ENCODE results near the gene AKAP14.
"Not testable (repeated sequence)": the region's sequence is repeated elsewhere in the genome, so short reads cannot be mapped to it uniquely, and the experiment has no call there.

Gene AKAP14

GRCh38 chrX:119895843-119896326 is at the start of gene AKAP14:
TSS of gene AKAP14 (plus strand) at chrX:119895893. CDS start at chrX:119903224, 7,331 bp downstream.
- DNase-seq: peak; percentile 7

DNA sequence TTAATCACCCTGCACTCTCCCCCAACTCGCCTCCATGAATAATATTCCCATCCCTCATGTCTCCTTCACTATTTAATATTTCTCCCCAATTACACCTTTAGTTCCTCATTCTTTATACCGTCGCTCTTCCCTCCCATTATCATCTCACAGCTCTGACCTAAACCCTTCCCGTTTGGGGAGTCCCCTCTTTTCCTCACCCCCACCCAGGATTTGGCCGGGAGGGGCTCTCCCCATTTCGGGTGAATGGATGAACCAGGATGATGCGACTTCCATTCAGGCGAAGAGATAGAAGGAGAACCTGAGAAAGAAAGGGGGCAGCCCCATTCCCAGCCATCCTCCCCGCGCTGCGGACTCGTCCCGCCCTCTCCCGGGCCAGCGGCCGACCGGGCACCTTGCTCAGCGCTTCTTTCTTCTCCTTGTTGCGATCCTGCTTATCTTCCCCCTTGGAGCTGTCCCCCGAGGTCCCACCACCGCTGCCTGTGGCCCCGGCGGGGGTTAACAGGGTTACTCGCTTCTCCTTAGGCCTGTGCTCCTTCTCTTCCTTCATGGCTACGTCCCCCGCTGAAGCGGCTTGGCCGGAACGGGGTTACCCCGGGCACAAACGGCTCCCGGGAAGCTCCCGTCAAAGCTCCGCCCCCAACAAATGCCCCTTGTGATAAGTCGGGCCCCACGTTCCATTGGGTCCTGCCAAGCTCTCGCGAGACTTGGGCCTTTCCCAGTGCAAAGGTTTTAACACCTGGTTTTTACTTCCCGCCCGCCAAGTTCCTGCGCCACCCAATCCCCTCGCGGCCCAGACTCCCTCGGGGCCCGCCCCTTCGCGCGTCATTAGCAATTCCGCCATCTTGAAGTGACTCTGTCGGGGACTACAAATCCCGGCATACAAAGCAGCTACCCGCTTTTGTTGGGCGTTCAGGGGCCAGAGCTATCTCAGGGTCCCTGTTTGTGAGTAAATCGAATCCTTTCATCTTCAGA is 43.0 kb upstream of the AKAP14 start, which contains the start of gene UPF3B:
TSS of gene UPF3B (minus strand) at position 582 of the 972 bp plus-strand sequence. CDS start at position 547, 35 bp downstream.
- DNase-seq: peak; percentile 94

DNA sequence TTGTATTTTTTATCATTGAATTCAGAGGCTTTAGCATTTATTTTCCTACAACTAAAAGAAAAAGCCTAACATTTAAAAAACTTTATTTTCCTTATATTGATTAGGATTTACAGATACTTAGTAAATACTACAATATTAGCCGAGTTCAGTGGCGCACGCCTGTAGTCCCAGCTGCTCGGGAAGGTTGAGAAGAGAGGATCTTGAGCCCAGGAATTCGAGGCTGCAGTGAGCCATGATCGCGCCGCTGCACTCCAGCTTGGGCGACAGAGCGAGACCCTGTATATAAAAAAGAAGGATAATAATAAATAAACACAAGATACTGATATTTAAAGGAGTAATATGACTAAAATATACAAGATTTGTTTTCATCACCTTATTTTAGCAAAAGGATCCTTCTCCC is 42.2 kb upstream of the AKAP14 start:
- no peak for DNase-seq

- DNase-seq: peak; percentile 50
These were observed 25.0 kb upstream of the AKAP14 start for GRCh38 chrX:119870626-119871131.

GRCh38 chrX:119871245-119871598 is 24.5 kb upstream of the AKAP14 start:
- no peak for DNase-seq

GRCh38 chrX:119871599-119872395 is 23.9 kb upstream of the AKAP14 start, which contains the start of the genes NDUFA1 and RNF113A:
TSS of gene NDUFA1 (plus strand) at chrX:119871832. CDS start at chrX:119871912, 80 bp downstream.
TSS of gene RNF113A (minus strand) at chrX:119871733. CDS start at chrX:119871613, 120 bp downstream.
- DNase-seq: peak; percentile 84

DNA sequence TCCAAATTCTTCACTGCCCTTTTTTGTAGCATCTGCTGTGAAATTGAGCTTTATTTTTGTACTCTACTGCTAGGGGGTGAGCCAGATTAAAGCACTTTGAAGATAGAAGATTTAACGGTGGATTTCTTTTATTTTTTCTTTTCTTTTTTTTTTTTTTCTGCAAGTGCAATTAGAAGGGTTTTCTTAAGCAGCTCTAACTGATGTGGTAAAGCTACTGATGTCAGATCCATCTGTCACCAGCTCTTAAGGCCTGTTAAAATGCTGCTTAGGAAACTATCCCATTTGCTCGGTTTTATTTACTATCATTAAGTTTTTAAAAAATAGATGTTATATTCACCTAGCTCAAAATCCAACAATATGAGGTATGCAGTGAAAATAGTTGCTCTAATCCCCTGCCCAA is 17.0 kb upstream of the AKAP14 start:
- no peak for DNase-seq

GRCh38 chrX:119880076-119880475 is 15.6 kb upstream of the AKAP14 start:
- DNase-seq: no peak

DNA sequence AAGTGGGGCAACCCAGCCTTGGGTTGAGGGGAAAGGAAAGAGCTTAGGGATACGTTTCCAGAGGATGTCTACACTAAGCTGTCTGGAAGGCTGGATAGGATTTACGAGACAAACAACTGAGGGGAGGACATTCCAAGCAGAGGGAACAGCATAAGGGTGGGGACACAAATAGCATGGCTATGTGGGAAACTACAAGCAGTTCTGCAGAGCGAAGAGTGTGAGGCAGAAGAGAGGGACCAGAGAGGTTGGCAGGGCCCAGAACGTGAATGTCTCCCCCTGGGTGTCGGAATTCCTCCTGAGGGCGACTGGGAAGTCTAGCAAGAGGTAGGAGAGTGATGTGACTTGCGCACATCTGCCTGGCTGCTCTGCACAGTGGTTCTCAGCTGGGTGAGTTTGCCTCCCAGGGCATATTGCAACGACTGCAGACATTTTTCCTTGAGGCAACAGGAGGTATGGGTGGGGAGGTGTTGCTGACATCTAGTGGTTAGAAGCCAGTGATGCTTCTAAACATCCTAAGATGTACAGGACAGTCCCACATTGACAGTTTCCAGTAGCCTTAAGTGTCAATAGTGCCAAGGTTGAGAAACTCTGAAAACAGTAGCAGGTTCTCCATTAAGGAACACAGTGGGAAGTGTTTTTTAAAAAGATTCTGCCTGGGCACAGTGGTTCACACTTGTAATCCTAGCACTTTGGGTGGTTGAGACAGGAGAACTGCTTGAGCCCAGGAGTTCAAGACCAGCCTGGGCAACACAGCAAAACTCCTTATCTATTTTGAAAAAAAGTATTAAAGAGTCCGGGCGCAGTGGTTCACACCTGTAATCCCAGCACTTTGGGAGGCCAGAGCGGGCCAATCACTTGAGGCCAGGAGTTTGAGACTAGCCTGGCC is 14.9 kb upstream of the AKAP14 start:
- DNase-seq: peak; percentile 48

GRCh38 chrX:119885554-119886428 is 9.9 kb upstream of the AKAP14 start:
- DNase-seq: no peak

GRCh38 chrX:119887721-119888425 is 7.8 kb upstream of the AKAP14 start:
- DNase-seq: peak; percentile 37

- DNase-seq: not testable (repeated sequence)
These were observed 5.1 kb upstream of the AKAP14 start for GRCh38 chrX:119890626-119891025.

GRCh38 chrX:119891961-119892692 is 3.6 kb upstream of the AKAP14 start:
- not testable (repeated sequence) for DNase-seq

DNA sequence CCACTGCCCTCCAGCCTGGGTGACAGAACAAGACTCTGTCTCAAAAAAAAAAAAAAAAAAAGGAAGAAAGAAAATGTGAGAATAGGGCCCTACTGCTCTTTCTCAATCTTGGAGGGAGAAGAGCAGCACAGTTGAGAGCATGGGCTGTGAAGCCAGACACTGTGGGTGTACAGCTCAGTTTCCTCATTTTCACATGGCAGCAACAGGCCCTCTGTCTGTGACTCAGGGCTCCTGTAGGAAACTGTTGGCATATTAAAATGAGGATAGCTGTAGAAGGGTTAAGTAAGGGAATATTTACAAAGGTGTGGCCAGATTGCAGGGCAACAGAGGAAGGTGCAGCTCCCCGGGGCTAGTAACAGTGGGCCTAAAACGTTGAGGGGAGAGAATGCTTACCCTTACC is 3.4 kb downstream of the AKAP14 start:
- no peak for DNase-seq

GRCh38 chrX:119900976-119901375 is 5.3 kb downstream of the AKAP14 start:
- DNase-seq: no peak

DNA sequence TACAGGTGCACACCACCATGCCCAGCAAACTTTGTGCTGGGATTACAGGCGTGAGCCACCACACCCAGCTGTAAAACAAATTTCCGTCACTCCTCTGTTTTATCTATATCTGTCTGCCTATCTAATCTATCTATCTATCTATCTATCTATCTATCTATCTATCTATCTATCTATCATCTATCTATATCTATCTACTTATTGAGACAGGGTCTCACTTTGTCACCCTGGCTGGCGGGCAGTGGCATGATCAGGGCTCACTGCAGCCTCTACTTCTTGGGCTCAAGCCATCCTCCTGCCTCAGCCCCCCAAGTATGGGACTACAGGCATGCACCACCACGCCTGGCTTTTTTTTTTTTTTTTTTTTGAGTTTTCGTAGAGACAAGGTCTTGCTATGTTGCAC is 20.6 kb downstream of the AKAP14 start:
- no peak for DNase-seq

- DNase-seq: no peak
These were observed 22.2 kb downstream of the AKAP14 start for GRCh38 chrX:119917877-119918276.

DNA sequence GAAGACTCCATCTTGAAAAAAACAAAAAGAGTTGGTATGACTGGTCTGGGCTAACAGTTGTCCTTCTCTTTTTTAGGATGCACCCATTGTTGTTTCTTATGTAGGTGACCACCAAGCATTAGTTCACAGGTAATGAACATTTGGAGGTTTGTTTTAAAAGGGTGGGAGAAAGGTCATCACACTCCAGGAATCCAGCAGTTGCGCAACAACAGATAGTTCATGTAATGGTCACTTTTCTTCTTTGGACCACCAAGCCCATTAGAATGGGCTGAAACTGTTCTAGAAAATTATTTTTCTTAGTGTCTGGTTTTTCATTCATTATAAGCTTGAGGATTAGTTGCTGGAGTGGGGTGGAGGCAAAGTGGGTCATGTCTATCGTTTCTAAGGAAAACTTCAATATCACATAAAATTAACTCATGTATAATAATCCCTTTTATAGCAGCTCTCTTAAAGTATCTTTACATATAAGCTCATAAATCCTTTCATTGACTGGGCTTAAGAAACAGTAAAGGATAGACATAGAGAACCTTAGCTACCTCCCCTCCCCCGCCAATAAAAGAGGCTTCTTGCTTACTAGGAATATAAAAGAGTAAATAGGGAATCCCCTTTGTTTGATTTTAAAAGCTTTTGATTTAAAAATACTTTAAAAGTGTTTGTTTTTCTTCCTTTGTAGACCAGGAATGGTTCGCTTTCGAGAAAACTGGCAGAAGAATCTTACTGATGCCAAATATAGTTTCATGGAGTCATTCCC is 24.3 kb downstream of the AKAP14 start:
- DNase-seq: no peak

DNA sequence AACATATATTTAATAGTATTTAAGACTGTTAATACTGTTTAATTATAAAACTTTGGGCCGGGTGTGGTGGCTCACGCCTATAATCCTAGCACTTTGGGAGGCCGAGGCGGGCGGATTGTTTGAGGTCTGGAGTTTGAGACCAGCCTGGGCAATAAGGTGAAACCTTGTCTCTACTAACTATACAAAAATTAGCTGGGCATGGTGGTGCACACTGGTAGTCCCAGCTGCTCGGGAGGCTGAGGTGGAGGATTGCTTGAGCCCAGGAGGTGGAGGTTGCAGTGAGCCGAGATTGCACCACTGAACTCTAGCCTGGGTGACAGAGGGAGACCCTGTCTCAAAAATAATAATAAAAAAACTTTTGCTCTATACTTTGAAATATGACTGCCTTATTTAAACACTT is 26.7 kb downstream of the AKAP14 start:
- DNase-seq: not testable (repeated sequence)

Measured in NCI-H2171 treated with DMSO at 0.1 percent for 48 hours (cell line).